ENCODE results near the gene HKDC1.
A peak's percentile ranks its signal among the peaks of the same experiment; 100 is the strongest.

The HKDC1 gene

DNA sequence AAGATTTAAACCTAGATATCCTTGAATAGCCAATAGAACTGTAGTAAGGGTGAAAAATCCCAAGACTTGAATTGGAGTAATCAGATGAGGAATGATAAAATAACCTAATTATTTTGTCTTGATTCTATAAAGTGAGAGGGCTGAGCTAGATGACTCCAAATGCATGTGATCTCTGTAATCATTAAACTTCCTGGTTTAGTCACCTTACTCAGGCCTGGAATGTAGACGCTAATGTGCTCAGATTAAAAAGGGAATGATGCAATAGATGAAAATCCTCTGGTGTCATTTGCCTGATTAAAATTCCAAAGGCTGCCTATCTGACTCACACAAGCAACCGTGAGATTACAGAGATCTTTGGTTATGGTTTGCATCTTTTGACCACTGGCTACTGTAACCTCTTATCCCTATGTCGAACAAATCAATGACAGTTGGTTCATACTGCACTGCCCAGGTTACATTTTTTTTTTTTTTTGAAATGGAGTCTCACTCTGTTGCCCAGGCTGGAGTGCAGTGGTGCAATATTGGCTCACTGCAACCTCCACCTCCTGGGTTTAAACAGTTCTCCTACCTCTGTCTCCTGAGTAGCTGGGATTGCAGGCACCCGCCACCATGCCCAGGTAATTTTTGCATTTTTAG lies 2.9 kb upstream of the HKDC1 start:
- ATAC-seq = no peak

DNA sequence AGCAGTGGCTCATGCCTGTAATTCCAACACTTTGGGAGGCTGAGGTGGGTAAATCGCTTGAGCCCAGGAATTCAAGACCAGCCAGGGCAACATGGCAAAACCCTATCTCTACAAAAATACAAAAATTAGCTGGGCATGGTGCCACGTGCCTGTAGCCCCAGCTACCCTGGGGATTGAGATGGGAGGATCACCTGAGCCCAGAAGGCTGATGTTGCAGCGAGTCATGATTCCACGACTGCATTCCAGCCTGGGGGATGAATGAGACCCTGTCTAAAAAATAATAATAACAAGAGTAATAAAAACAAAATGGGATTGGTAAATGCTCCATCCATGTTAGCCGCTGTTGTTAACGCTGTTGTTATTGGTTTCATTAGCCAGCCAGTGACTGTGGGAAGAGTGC lies 1.3 kb upstream of the HKDC1 start:
- ATAC-seq = no peak

- ATAC-seq = no peak
Measured at GRCh38 chr10:69220507-69220906, 375 bp downstream of the HKDC1 start.

DNA sequence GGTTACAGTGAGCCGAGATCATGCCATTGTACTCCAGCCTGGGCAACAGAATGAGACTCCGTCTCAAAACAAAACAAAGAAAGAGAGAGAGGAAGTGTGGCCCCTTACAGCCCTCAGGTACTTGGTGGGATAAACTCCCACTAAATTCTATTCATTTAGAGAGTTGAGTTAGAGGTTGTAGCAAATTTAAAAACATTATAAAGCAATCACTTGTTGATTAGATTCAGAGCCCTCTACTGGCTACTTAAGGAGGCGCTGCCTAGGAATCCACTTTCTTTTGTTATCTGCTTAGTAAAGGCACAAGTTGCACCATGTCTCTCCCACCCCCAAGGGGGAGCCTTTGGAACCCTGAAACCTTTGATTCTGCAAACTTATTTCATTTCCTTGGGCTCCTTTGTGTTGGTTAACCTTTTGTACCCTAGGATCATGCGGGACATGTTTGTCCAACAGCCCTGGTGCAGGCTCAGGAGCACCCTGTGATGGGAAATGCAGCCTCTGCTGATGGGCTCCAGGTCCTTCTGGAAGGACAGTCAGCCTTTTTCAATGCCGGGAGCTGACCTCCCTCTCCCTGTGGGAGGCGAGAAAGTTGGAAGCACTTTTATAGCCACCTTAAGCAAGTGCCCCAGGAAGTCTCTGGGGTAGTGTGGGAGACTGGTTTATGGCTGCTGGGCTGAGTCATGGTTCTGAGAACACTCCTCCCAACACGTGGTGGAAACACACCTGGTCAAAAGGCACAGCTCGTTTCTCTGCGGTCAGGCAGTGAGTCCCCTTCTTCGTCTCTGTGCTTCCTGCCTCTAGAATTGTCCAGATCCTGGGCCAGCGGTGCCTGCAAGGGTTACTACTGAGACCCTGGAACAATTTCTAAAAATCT lies 2.3 kb downstream of the HKDC1 start:
- peak; percentile 94 to 97 for ATAC-seq

DNA sequence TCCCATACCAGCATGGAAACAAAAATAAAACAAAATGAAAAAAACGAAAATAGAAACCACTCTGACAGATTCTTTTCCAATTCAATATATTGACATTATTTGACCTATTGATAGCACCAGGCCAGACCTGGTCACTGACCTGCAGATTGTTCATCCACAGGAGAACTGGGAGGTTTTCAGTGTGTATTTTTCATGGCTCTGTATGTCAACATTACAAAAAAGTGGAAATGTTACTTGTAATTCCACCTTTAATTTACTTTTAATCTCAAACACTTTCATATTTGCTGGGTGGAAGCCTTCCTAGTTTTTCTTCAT lies 2.9 kb downstream of the HKDC1 start:
- no peak for ATAC-seq

GRCh38 chr10:69224862-69225657 lies 4.9 kb downstream of the HKDC1 start:
- no peak for ATAC-seq

- no peak for ATAC-seq
Measured at GRCh38 chr10:69225681-69226080, 5.5 kb downstream of the HKDC1 start.

GRCh38 chr10:69226919-69227450 lies 6.9 kb downstream of the HKDC1 start:
- ATAC-seq = no peak

GRCh38 chr10:69228151-69228550 lies 8.0 kb downstream of the HKDC1 start:
- no peak for ATAC-seq

DNA sequence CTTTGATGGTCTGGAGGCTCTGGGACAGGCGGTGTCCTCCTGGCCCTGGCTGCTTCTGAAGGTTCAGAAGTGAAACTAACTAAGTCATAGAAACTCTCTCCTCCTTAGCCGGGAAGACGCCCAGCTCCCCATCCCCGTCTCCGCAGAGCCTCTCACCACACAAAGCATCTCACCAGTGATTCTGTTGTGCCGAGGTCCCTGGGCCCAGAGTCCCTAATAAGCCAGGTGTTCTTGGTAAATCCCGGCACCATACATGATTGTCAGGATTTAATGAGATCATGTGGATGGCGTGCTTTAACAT lies 9.4 kb downstream of the HKDC1 start:
- ATAC-seq = no peak

DNA sequence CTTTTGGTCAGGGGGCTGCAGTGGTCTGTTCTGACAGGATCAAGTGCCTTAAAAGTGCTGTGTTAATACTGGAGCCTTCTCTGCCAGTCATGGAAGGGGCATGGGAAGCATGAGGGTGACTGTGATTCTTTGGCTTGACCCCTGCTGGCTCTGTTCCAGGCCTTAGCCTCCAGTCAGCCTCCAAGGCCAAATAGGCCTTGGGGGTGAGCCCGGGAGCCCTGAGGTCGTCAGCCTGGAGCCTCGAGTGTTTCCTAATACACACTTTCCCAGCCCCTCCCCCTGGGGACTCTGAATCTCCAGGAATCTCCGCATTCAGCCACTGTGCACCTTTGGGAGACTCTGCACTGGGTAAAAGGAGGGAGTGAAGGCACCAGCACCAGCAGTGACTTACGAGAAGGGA lies 10.0 kb downstream of the HKDC1 start:
- no peak for ATAC-seq

DNA sequence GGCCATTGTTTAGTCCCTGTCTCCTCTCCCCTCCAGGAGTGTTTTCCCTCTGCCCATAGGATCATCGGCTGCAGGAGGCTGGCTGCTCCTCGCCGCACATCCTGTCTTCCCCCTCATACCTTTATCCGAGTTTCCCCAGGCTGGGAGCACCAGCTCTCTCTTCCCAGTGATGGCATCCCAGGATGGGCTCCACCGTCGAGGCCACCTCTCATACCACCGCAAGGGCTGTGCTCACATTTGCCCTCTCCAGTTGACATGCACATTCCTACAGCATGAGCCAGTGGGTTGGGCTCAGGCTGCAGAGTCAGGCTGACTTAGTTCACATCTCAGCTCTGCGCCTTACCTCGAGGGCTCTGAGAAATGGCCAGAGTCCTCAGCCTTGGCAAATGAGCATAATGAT lies 12.1 kb downstream of the HKDC1 start:
- ATAC-seq = no peak

- no peak for ATAC-seq
Measured at GRCh38 chr10:69232736-69233480, 12.8 kb downstream of the HKDC1 start.

- ATAC-seq = no peak
Measured at GRCh38 chr10:69234447-69234846, 14.3 kb downstream of the HKDC1 start.

GRCh38 chr10:69237528-69238159 lies 17.5 kb downstream of the HKDC1 start:
- ATAC-seq = peak; percentile 95

DNA sequence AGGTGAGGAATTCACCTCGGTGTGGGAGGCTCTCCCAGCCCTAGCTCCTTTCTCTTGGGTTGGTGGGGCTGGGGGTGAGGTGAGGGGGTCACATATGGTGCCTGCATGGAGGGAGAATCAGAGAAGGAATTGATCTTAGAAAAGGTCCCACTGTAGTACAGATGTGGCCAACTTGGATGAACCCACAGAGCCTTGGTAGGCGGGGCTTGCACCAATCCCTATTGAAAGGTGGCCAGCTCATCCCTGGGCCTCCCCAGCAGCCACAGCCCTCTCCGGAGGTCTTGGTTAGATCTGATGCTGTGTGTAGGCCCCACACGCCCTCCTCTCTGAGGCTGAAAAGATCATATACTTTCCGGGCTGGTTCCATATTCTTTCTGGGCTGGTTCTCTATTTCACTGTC lies 19.0 kb downstream of the HKDC1 start:
- no peak for ATAC-seq

- no peak for ATAC-seq
Measured at GRCh38 chr10:69239816-69240434, 19.8 kb downstream of the HKDC1 start.

DNA sequence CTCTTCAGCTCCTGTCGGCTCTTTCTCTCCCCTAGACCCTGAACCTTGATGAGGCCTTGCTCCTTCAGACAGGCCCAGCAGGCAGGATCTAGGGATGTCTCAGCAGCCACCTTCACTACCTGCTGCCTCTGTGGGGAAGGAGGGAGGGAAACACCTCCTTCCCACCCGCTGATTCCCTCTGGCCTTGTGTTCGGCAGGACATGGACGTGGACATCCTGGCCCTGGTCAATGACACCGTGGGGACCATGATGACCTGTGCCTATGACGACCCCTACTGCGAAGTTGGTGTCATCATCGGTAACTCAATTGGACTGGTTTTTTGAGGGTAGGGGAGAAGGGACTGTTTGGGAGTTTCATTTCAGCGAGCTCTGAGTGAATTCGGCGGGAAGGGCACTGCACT lies 20.3 kb downstream of the HKDC1 start:
- no peak for ATAC-seq

DNA sequence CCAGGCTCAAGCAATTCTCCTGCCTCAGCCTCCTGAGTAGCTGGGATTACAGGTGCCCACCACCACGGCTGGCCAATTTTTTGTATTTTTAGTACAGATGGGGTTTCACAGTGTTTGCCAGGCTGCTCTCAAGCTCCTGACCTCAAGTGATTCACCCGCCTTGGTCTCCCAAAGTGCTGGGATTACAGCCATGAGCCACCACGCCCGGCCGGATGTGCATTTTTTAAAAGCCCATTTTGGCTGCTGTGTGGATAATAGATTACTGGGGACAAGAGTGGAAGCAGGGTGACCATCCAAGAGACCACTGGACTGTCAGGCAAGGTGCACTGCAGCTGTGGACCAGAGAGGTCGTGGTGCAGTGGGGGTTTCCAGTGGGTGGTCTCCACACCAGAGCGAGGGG lies 21.4 kb downstream of the HKDC1 start:
- ATAC-seq = no peak

- ATAC-seq = no peak
Measured at GRCh38 chr10:69242040-69242851, 22.1 kb downstream of the HKDC1 start.

DNA sequence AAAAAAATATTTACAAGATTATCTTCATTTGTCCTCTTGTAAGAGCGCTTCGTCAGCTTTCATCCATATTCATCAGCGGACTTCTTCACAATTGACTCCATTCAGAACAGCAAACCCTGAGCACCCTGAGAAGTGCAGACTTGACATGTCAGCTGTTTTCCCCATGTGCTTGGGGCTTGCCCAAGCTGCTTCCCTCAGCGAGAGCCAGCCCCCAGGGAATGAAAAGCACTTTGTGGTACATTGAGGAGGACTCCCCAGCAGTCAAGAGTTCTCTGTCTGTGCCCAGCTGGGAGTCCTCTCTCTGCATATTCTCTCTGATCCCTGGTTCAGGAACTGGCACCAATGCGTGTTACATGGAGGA lies 22.7 kb downstream of the HKDC1 start:
- ATAC-seq = no peak
